Neural cell (in vitro differentiated cells): Measurements from ENCODE around the gene UTP18. TPM values are rescaled to one million over a fixed set of nuclear protein-coding genes. Genes with fewer than 3 reads are reported as not detected.

Experiments
- H2AFZ ChIP-seq: fragments of 200-600, 300-800 bp; sonication (generic), shearing (Covaris generic); 2 replicates; pipeline ENCODE4 v1.6.0; 2014; ENCODE audit warnings: low read depth, mild to moderate bottlenecking, antibody characterized with exemption, low read length, moderate library complexity
- H3F3A ChIP-seq: fragments of 200-600 bp; shearing (Covaris generic); 2 replicates; pipeline ENCODE4 v1.6.1; 2016; ENCODE audit warnings: mild to moderate bottlenecking, moderate library complexity, mixed read lengths, antibody characterized with exemption, low read length; ENCODE audit not compliant: insufficient read depth, poor library complexity, severe bottlenecking
- H3K27ac ChIP-seq: fragments of 200-600, 300-800 bp; sonication (generic), shearing (Covaris generic); 2 replicates; pipeline ENCODE4 v1.5.1; 2014; ENCODE audit warnings: mild to moderate bottlenecking, low read length, moderate library complexity
- H3K27me3 ChIP-seq: fragments of 300-800, 200-600 bp; sonication (generic), shearing (Covaris generic); 2 replicates; pipeline ENCODE4 v1.6.0; 2014; ENCODE audit warnings: mild to moderate bottlenecking, low read depth, low read length, moderate library complexity; ENCODE audit not compliant: insufficient read depth
- H3K36me3 ChIP-seq: fragments of 300-800, 200-600 bp; sonication (generic), shearing (Covaris generic); 2 replicates; pipeline ENCODE4 v1.5.1; 2014; ENCODE audit warnings: mild to moderate bottlenecking, antibody characterized with exemption, low read length, moderate library complexity; ENCODE audit not compliant: insufficient read depth
- H3K4me2 ChIP-seq: fragments of 300-800, 200-600 bp; sonication (generic), shearing (Covaris generic); 2 replicates; pipeline ENCODE4 v1.6.0; 2014; ENCODE audit warnings: mild to moderate bottlenecking, low read length
- H3K4me3 ChIP-seq: fragments of 300-800, 200-600 bp; sonication (generic), shearing (Covaris generic); 2 replicates; pipeline ENCODE4 v1.5.1; 2014; ENCODE audit warnings: mild to moderate bottlenecking, low read length, moderate library complexity
- H3K79me2 ChIP-seq: fragments of 200-600 bp; shearing (Covaris generic); replicated peaks from 2 replicates; pipeline ENCODE4 v1.6.0; 2014; ENCODE audit warnings: mild to moderate bottlenecking, low read length, moderate library complexity; ENCODE audit not compliant: insufficient read depth
- H3K9ac ChIP-seq: fragments of 300-800, 200-600 bp; sonication (generic), shearing (Covaris generic); 2 replicates; pipeline ENCODE4 v1.6.1; 2016; ENCODE audit warnings: mild to moderate bottlenecking, low read length, mixed read lengths
- H3K9me2 ChIP-seq: fragments of 200-600 bp; shearing (Covaris generic); 2 replicates; pipeline ENCODE4 v1.6.1; 2016; ENCODE audit warnings: mild to moderate bottlenecking, low read length, mixed read lengths; ENCODE audit not compliant: insufficient read depth
- H3K9me3 ChIP-seq: fragments of 200-600, 300-800 bp; sonication (generic), shearing (Covaris generic); 2 replicates; pipeline ENCODE4 v1.6.1; 2016; ENCODE audit warnings: mild to moderate bottlenecking, mixed run types, low read length, moderate library complexity, mixed read lengths
- H4K20me1 ChIP-seq: fragments of 200-600 bp; shearing (Covaris generic); 2 replicates; pipeline ENCODE4 v1.6.1; 2016; ENCODE audit warnings: mild to moderate bottlenecking, mixed run types; ENCODE audit not compliant: insufficient read depth
- EP300 ChIP-seq: fragments of 450-650 bp; conservative IDR thresholded peaks from 2 replicates; pipeline ENCODE4 v1.6.1; 2014; ENCODE audit warnings: antibody characterized with exemption, mild to moderate bottlenecking, moderate library complexity; ENCODE audit not compliant: poor library complexity, severe bottlenecking
- EZH2 ChIP-seq: fragments of 200-600, 300-800 bp; shearing (Covaris generic), sonication (generic); IDR thresholded peaks from 2 replicates; pipeline ENCODE4 v1.6.1; 2014; ENCODE audit warnings: antibody characterized with exemption, low read length, borderline replicate concordance, mild to moderate bottlenecking; ENCODE audit not compliant: insufficient read depth, poor library complexity, severe bottlenecking
- MXI1 ChIP-seq: fragments of 450-650 bp; conservative IDR thresholded peaks from 2 replicates; pipeline ENCODE4 v1.6.1; 2014; ENCODE audit warnings: antibody characterized with exemption, mild to moderate bottlenecking; ENCODE audit not compliant: poor library complexity, severe bottlenecking
- POLR2AphosphoS5 ChIP-seq: IDR thresholded peaks from 2 replicates; pipeline ENCODE4 v1.6.1; 2012
- RAD21 ChIP-seq: fragments of 450-650 bp; conservative IDR thresholded peaks from 2 replicates; pipeline ENCODE4 v1.6.1; 2014; ENCODE audit warnings: antibody characterized with exemption, mild to moderate bottlenecking, moderate library complexity
- SMC3 ChIP-seq: fragments of 450-650 bp; conservative IDR thresholded peaks from 2 replicates; pipeline ENCODE4 v1.6.1; 2014; ENCODE audit warnings: antibody characterized with exemption, mild to moderate bottlenecking, moderate library complexity; ENCODE audit not compliant: poor library complexity
- TAF1 ChIP-seq: IDR thresholded peaks from 2 replicates; pipeline ENCODE4 v1.6.1; 2012; ENCODE audit warnings: low read depth
- polyA plus RNA-seq: library from polyadenylated mRNA; depleted of rRNA; stranded (reverse); fragments of >200 nt; gene quantifications from 2 replicates; pipeline ENCODE4 v1.2.3, GENCODE V29; 2014
- TF ChIP-seq, protein P1 (sequence below): fragments of 450-650 bp; IDR thresholded peaks from 2 replicates; pipeline ENCODE4 v1.5.1; 2014; ENCODE audit warnings: antibody characterized with exemption, mild to moderate bottlenecking, moderate library complexity; ENCODE audit not compliant: poor library complexity, severe bottlenecking
- TF ChIP-seq, protein P2 (sequence below): IDR thresholded peaks from 2 replicates; pipeline ENCODE4 v1.6.1; 2012; ENCODE audit warnings: borderline replicate concordance

Gene UTP18
- polyA plus RNA-seq, 1 donor from 2014 or later, result 52.1 TPM

DNA sequence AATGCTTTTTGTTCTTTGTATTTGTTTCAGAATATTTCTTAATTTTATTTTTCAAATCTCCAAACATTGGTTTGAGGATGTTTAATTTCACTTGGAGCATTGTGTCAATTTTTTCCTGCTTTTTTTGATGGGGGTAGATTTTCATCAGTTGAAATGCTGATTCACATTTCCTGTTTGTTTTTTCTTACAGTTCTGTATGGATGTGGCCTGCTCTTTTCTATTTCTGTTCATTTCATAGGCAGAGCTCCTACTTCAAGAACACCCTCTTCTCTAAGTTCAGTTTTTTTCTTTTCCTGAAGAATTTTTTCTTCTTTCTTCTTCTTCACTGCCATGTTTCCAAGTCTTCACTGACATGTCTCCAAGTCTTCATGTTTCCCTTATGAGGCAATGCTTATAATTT, 9.3 kb upstream of the UTP18 start:
- H3K27me3 ChIP-seq, result no peaks in the 10 kb centered on the region
- no peak overlapping the region for H3K4me3 ChIP-seq
- H3F3A ChIP-seq, result no peaks in the 10 kb centered on the region
- H2AFZ ChIP-seq, result no peak overlapping the region
- peaks cover 31% of the 10 kb centered on the region for H3K79me2 ChIP-seq
- no peak overlapping the region for H3K27ac ChIP-seq
- H3K4me2 ChIP-seq, result no peak overlapping the region
- TF ChIP-seq TAF1 (no peak), EZH2 (no peak), RAD21 (no peak), MXI1 (no peak), SMC3 (no peak), POLR2AphosphoS5 (no peak), EP300 (no peak)
- TF ChIP-seq, protein P1, sequence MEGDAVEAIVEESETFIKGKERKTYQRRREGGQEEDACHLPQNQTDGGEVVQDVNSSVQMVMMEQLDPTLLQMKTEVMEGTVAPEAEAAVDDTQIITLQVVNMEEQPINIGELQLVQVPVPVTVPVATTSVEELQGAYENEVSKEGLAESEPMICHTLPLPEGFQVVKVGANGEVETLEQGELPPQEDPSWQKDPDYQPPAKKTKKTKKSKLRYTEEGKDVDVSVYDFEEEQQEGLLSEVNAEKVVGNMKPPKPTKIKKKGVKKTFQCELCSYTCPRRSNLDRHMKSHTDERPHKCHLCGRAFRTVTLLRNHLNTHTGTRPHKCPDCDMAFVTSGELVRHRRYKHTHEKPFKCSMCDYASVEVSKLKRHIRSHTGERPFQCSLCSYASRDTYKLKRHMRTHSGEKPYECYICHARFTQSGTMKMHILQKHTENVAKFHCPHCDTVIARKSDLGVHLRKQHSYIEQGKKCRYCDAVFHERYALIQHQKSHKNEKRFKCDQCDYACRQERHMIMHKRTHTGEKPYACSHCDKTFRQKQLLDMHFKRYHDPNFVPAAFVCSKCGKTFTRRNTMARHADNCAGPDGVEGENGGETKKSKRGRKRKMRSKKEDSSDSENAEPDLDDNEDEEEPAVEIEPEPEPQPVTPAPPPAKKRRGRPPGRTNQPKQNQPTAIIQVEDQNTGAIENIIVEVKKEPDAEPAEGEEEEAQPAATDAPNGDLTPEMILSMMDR, result no peak
- TF ChIP-seq, protein P2, sequence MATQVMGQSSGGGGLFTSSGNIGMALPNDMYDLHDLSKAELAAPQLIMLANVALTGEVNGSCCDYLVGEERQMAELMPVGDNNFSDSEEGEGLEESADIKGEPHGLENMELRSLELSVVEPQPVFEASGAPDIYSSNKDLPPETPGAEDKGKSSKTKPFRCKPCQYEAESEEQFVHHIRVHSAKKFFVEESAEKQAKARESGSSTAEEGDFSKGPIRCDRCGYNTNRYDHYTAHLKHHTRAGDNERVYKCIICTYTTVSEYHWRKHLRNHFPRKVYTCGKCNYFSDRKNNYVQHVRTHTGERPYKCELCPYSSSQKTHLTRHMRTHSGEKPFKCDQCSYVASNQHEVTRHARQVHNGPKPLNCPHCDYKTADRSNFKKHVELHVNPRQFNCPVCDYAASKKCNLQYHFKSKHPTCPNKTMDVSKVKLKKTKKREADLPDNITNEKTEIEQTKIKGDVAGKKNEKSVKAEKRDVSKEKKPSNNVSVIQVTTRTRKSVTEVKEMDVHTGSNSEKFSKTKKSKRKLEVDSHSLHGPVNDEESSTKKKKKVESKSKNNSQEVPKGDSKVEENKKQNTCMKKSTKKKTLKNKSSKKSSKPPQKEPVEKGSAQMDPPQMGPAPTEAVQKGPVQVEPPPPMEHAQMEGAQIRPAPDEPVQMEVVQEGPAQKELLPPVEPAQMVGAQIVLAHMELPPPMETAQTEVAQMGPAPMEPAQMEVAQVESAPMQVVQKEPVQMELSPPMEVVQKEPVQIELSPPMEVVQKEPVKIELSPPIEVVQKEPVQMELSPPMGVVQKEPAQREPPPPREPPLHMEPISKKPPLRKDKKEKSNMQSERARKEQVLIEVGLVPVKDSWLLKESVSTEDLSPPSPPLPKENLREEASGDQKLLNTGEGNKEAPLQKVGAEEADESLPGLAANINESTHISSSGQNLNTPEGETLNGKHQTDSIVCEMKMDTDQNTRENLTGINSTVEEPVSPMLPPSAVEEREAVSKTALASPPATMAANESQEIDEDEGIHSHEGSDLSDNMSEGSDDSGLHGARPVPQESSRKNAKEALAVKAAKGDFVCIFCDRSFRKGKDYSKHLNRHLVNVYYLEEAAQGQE, result no peak
- H4K20me1 ChIP-seq, result no peaks in the 10 kb centered on the region
- peaks cover 4% of the 10 kb centered on the region for H3K9me3 ChIP-seq
- H3K9me2 ChIP-seq, result no peaks in the 10 kb centered on the region
- H3K9ac ChIP-seq, result no peak overlapping the region
- peaks cover 4% of the 10 kb centered on the region for H3K36me3 ChIP-seq

DNA sequence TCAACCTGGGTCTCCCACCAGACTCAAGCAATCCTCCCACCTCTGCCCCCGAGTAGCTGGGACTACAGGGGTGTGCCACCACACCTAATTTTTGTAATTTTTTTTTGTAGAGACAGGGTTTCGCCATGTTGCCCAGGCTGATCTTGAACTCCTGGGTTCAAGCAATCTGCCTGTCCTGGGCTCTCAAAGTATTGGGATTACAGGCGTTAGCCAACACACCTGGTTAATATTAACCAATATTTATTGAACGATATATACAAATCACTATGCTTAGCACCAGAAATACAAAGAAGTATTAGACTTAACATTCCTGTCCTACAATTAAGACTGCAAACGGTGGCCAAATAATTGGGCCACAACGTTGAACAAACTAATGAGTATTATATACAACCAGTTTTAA, 4.7 kb upstream of the UTP18 start:
- no peaks in the 10 kb centered on the region for H4K20me1 ChIP-seq
- no peaks in the 10 kb centered on the region for H3K9me3 ChIP-seq
- H3K4me3 ChIP-seq, result no peak overlapping the region
- H3K9ac ChIP-seq, result no peak overlapping the region
- H3K9me2 ChIP-seq, result no peaks in the 10 kb centered on the region
- TF ChIP-seq POLR2AphosphoS5 (no peak), MXI1 (no peak), EP300 (no peak)
- no peak overlapping the region for H2AFZ ChIP-seq
- H3K79me2 ChIP-seq, result peaks cover 69% of the 10 kb centered on the region
- peaks cover 12% of the 10 kb centered on the region for H3K36me3 ChIP-seq
- H3K4me2 ChIP-seq, result no peak overlapping the region
- H3K27me3 ChIP-seq, result no peaks in the 10 kb centered on the region
- H3F3A ChIP-seq, result no peaks in the 10 kb centered on the region
- no peak overlapping the region for H3K27ac ChIP-seq

DNA sequence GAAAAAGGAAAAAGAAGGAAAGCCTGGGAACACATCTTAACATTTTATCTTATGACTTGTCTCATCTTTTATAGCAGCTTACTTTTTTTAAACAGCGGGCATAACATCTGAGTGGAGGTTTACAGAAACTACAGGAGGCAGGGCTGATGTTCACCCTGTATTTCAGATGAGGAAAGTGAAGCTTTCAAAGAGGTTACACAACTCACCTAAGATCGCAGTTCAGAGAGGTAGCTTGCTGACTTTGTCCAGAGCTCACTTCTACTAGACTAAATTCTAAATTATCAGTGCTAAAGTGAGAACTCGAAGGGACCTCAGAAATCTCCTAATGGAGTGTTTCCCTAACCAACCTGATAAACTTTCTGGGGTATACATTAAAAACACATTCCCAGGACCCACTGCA, 4.2 kb upstream of the UTP18 start:
- no peak overlapping the region for H2AFZ ChIP-seq
- no peaks in the 10 kb centered on the region for H3F3A ChIP-seq
- H3K9me3 ChIP-seq, result no peaks in the 10 kb centered on the region
- no peaks in the 10 kb centered on the region for H3K9me2 ChIP-seq
- no peaks in the 10 kb centered on the region for H3K27me3 ChIP-seq
- TF ChIP-seq POLR2AphosphoS5 (no peak), RAD21 (no peak), EP300 (no peak), MXI1 (no peak), SMC3 (no peak), EZH2 (no peak), TAF1 (no peak)
- TF ChIP-seq, protein P2, result no peak
- TF ChIP-seq, protein P1, result no peak
- peaks cover 69% of the 10 kb centered on the region for H3K79me2 ChIP-seq
- H4K20me1 ChIP-seq, result no peaks in the 10 kb centered on the region
- no peak overlapping the region for H3K4me2 ChIP-seq
- peaks cover 12% of the 10 kb centered on the region for H3K36me3 ChIP-seq
- no peak overlapping the region for H3K9ac ChIP-seq
- no peak overlapping the region for H3K27ac ChIP-seq
- no peak overlapping the region for H3K4me3 ChIP-seq
